SK-N-SH (cell line): ENCODE measurements around the gene TAF11L11.
"Not testable (repeated sequence)": the region's sequence is repeated elsewhere in the genome, so short reads cannot be mapped to it uniquely, and the experiment has no call there.

Source experiments
- CHD2 ChIP-seq: fragments of 150-350 bp; IDR thresholded peaks from 2 replicates; pipeline ENCODE4 v1.6.1; 2018; ENCODE audit warnings: low read length; ENCODE audit not compliant: partially characterized antibody
- CTCF ChIP-seq: fragments of 200-600 bp; sonication (generic); IDR thresholded peaks from 2 replicates; pipeline ENCODE4 v1.6.1; 2017; ENCODE audit warnings: antibody characterized with exemption, mild to moderate bottlenecking, moderate library complexity
- EP300 ChIP-seq, 2 experiments: IDR thresholded peaks; 2 replicates each; pipeline versions ENCODE4 v1.4.0 to v1.6.1; 2012; ENCODE audit warnings: borderline replicate concordance in 1 of 2, low read depth in 1 of 2, low read length in 1 of 2
- EZH2phosphoT487 ChIP-seq: fragments of 200-600 bp; sonication (generic); IDR thresholded peaks from 2 replicates; pipeline ENCODE4 v1.6.1; 2017; ENCODE audit warnings: low read depth, mixed run types, mild to moderate bottlenecking, antibody characterized with exemption, moderate library complexity, borderline replicate concordance
- FOXJ3 ChIP-seq: sonication (generic); formaldehyde crosslinking; IDR thresholded peaks from 2 replicates; pipeline ENCODE4 v1.5.1; 2020; ENCODE audit warnings: mild to moderate bottlenecking, missing genetic modification reagents
- FOXM1 ChIP-seq: IDR thresholded peaks from 2 replicates; pipeline ENCODE4 v1.4.0; 2012; ENCODE audit warnings: low read depth, mild to moderate bottlenecking
- POLR2AphosphoS5 ChIP-seq: IDR thresholded peaks from 2 replicates; pipeline ENCODE4 v1.6.1; 2012; ENCODE audit warnings: low read depth, low read length
- RXRA ChIP-seq: IDR thresholded peaks from 2 replicates; pipeline ENCODE4 v1.4.0; 2012; ENCODE audit warnings: low read depth, mild to moderate bottlenecking, borderline replicate concordance
- SIN3A ChIP-seq: IDR thresholded peaks from 2 replicates; pipeline ENCODE4 v1.6.1; 2012; ENCODE audit warnings: low read depth, mild to moderate bottlenecking, low read length, moderate library complexity, borderline replicate concordance
- TAF1 ChIP-seq: IDR thresholded peaks from 2 replicates; pipeline ENCODE4 v1.6.1; 2012; ENCODE audit warnings: low read depth, mild to moderate bottlenecking, low read length, moderate library complexity, borderline replicate concordance

- TF ChIP-seq EZH2phosphoT487; CTCF; RXRA; SIN3A; POLR2AphosphoS5; CHD2; TAF1; FOXJ3; FOXM1; EP300 (IDR thresholded peaks at IDR 0.05; ENCODE audit: borderline replicate concordance in 1 of 2, low read depth in 1 of 2, low read length in 1 of 2): not testable (repeated sequence)
These were observed 13.1 kb upstream of the TAF11L11 start, which contains the start of gene TAF11L8 for GRCh38 chr5:17590860-17591259.
